Activated gamma-delta T cell (primary cell): Measurements from ENCODE around the gene CEL.
"Not testable (repeated sequence)": the region's sequence is repeated elsewhere in the genome, so short reads cannot be mapped to it uniquely, and the experiment has no call there.

ENCODE experiments used
- DNase-seq: peaks from one replicate; lab custom pipeline; 2025; lab: John Stamatoyannopoulos, UW

CEL gene

GRCh38 chr9:133046900-133047295 is 14.9 kb upstream of the CEL start:
- DNase-seq = no peak

DNA sequence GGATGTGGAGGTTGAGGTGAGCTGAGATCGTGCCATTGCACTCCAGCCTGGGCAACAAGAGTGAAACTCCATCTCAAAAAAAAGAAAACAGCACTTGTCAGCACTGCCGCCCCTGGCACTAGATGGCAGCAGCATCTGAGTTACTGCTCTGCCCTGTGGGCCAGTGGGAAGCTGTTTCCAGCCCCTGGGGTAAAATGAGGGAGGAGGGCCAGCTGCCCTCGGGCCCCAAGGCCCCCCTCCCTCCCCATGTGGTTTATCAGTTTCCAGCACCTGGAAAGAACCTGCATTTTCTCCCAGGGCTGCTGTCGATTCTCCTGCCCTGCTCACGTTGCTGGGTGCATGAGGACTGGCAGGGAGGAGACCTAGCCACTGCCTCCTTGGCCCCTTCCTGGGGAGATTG is 13.2 kb upstream of the CEL start:
- no peak for DNase-seq

DNA sequence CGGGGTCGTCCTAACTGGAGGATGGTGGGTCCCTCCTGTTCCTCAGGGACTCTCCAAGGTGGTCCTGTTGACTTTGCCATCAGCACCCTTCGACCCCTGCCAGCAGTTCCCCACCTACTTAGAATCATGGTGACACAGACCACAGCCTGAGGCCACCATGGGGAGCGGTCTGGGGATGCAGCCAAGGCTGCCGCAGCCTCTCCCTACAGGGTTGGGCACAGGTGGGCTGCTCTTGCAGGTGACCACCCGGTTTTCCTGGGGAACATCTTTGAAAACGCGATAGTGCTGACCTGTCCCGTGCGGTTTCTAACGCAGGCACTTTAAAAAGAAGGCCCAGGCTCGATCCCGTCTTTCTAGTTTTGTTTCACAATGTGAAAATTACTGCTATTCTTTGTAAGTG is 12.7 kb upstream of the CEL start:
- no peak for DNase-seq

- DNase-seq = no peak
Observed at GRCh38 chr9:133050142-133050541, 11.6 kb upstream of the CEL start.

- no peak for DNase-seq
Observed at GRCh38 chr9:133050781-133051180, 11.0 kb upstream of the CEL start.

DNA sequence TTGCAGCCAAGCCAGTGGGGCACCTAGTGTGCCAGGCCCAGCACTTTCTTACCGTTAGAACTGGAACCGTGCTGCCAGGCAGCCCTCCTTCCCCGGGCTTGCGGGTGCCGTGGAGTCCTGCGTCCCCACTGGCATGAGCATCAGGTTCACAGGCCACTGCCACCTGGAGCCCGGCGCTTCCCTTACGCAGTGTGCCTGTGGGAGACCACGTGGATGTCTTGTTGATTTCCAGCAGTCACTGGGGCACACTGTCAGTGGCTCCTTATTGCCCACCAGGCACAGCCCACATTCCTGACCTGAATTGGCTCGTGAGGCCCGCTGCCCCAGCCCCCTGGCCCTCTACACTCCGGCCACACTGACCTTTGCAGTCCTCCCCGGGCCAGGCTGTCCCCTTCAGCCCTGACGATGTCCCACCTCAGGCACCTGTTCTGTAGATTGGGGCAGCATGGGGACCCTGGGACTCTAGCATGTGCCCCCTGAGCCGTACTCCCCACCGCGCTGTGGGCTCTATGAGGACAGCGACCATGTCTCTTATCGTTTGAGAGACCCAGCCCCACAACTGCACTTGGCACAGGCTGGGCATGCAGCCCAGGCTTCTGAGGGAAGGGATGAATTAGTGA is 10.4 kb upstream of the CEL start:
- no peak for DNase-seq

DNA sequence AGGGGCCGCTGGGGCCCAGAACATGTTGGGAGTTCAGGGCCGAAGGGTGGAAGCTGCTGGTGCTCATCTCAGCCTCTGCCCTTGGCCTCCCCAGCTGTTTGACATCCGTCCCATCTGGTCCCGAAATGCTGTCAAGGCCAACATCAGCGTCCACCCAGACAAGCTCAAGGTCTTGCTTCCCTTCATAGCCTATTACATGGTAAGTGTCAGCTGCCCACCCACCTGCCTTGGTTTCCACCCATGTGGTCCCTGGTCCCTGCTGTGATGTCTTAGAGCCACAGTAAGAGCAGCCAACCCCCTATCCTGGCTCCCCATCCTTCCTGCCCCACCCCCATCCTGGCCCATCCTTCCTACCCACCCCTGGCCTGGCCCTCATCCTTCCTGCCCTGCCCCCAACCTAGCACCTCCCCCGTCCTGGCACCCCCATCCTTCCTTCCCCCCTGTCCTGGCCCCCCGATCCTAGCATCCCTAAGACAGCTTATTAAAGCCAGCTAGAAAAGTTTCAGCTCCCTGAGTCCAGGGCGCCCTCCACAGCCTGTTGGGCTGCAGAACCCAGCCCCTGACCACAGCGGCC is 9.7 kb upstream of the CEL start:
- DNase-seq = no peak

- no peak for DNase-seq
Observed at GRCh38 chr9:133054194-133054890, 7.4 kb upstream of the CEL start.

GRCh38 chr9:133054966-133055365 is 6.8 kb upstream of the CEL start:
- no peak for DNase-seq

GRCh38 chr9:133055788-133056420 is 5.9 kb upstream of the CEL start:
- no peak for DNase-seq

DNA sequence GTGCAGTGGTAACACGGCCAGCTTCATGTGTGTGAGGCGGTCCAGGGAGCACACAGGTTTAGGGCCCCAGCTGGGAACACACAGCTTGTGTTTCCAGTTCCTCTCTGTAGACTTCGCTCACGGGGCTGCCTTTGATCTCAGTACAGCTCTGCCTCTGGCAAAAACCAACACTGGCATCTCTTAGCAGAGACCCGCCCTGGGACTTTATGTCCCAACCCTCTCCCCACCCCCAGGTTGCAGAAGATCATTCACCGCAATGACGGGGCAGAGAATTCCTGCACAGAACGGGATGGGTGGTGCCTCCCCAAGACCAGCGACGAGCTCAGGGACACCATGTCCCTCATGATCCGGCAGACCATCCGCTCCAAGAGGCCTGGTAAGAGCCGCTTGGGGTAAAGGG is 5.2 kb upstream of the CEL start:
- DNase-seq = no peak

DNA sequence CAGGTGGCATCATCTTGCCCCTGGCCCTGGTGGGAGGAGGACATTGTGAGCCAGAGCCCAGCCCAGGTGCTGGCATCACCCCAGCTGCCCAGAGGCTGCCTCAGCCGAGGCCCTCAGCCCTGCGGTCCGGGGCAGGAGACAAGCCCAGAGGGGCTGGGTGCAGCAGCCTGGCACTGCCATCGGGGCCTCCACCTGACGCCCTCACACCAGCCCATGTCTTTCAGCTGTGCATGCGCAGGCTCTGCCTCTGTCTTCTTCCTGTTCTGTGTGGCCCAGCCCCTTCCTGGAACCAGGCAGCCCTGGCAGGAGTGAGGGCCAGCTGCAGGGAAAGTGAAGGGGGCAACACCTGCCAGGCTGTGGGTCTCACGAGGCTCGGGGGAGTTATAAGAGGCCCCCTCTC is 4.8 kb upstream of the CEL start:
- DNase-seq = no peak

DNA sequence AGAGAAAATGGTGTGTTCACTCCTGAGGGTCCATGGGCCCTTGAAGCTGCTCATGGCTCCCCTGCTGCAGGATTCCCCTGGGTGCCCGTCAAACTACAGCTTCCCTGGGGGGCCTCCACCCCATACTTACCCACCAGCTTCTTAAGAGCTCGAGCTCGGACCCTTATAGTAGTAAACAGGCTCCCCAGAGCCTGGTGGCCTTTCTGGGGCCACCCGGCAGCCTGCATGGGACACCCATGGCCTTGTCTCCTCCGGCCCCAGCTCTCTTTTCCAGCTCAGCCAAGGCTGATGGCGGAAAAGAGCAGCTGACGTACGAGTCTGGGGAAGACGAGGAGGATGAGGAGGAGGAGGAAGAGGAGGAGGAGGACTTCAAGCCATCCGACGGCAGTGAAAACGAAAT is 4.2 kb upstream of the CEL start:
- DNase-seq = no peak

DNA sequence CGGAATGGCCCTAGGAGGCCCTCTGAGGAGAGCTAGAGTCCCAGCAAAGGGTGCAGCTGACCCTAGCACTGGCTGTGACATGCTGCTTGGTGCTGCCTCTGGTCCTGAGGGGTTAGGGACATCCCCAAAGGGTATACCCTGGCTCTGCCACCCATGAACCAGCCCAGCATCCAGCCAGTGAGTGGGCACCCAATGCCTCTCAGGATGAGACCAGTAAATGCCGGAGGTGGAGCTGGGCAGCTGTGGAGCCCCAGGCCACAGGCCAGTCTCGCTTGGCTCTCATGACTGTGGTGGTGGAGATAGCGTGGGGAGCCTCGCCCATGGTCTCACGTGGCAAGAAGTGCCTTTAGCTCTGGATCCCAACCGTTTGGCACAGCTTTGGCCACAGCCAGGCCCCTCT is 3.7 kb upstream of the CEL start:
- no peak for DNase-seq

GRCh38 chr9:133058550-133059320 is 3.0 kb upstream of the CEL start:
- DNase-seq = no peak

DNA sequence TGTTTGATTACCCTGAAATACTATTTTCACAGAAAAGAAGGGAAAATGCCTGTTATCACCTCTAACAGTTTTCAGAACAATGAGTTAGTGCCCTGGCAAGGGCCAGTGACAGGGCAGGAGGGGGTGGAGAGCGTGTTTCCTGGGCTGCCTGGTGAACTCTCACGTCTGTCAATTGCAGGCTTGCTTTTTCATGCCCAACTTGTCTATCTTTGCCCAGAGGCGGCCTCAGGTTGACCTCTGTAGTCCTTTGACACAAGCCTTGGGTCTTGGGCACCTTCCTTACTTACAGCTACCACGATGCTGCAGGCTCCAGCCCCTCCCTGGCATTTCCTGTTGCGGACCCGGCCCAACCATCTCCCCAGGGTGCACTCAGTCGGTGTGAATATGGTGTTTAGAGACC is 2.2 kb upstream of the CEL start:
- no peak for DNase-seq

DNA sequence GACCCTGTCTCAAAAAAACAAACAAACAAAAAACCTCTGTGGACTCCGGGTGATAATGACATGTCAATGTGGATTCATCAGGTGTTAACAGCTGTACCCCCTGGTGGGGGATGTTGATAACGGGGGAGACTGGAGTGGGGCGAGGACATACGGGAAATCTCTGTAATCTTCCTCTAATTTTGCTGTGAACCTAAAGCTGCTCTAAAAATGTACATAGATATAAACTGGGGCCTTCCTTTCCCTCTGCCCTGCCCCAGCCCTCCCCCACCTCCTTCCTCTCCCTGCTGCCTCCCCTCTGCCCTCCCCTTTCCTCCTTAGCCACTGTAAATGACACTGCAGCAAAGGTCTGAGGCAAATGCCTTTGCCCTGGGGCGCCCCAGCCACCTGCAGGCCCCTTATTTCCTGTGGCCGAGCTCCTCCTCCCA is 1.4 kb upstream of the CEL start:
- DNase-seq = no peak

DNA sequence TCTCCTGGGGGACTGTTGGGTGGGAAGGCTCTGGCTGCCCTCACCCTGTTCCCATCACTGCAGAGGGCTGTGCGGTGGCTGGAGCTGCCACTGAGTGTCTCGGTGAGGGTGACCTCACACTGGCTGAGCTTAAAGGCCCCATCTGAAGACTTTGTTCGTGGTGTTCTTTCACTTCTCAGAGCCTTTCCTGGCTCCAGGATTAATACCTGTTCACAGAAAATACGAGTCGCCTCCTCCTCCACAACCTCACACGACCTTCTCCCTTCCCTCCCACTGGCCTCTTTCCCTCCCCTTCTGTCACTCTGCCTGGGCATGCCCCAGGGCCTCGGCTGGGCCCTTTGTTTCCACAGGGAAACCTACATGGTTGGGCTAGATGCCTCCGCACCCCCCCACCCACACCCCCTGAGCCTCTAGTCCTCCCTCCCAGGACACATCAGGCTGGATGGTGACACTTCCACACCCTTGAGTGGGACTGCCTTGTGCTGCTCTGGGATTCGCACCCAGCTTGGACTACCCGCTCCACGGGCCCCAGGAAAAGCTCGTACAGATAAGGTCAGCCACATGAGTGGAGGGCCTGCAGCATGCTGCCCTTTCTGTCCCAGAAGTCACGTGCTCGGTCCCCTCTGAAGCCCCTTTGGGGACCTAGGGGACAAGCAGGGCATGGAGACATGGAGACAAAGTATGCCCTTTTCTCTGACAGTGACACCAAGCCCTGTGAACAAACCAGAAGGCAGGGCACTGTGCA is 590 bp upstream of the CEL start:
- not testable (repeated sequence) for DNase-seq

DNA sequence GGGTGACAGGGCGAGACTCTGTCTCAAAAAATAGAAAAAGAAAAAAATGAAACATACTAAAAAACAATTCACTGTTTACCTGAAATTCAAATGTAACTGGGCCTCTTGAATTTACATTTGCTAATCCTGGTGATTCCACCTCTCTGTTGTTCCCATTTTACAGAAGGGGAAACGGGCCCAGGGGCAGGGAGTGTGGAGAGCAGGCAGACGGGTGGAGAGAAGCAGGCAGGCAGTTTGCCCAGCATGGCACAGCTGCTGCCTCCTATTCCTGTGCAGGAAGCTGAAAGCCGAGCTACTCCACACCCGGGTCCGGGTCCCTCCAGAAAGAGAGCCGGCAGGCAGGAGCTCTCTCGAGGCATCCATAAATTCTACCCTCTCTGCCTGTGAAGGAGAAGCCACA is 788 bp downstream of the CEL start:
- DNase-seq = not testable (repeated sequence)

DNA sequence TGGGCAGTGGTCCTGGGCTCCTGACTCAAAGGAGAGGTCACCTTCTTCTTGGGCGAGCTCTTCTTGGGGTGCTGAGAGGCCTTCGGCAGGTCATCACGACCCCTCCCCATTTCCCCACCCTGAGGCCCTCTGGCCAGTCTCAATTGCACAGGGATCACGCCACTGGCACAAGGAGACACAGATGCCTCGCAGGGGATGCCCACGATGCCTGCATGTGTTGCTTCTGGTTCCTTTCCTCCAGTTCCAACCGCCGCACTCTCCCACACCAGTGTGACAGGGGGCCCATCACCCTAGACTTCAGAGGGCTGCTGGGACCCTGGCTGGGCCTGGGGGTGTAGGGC is 1.3 kb downstream of the CEL start:
- no peak for DNase-seq

GRCh38 chr9:133063500-133064231 is 1.9 kb downstream of the CEL start:
- DNase-seq = no peak
